Natural killer cell (primary cell): Measurements from ENCODE around the gene CEP135. TPM values are rescaled to one million over a fixed set of nuclear protein-coding genes. Genes with fewer than 3 reads are reported as not detected.
"Not testable (repeated sequence)": the region's sequence is repeated elsewhere in the genome, so short reads cannot be mapped to it uniquely, and the experiment has no call there.

Experiments used
- ATAC-seq, 3 donors: fragments of 150-1000 bp in 2 of 3; fragments of 200-7000 bp in 1 of 3; cut with Tn5 transposase; 1 replicate in 1 of 3; 2 replicates in 2 of 3; pipeline ENCODE4 v1.10.0; 2021; ENCODE audit warnings: mild to moderate bottlenecking in 2 of 3, moderate library complexity in 2 of 3
- DNase-seq, 2 donors: peaks; one replicate each; pipeline versions ENCODE4 v3.0.0 to v3.0.0-alpha.2; 2013 to 2021; ENCODE audit warnings: mixed read lengths in 1 of 2
- H3K27ac ChIP-seq: one replicate; pipeline ENCODE4 v1.5.1; 2013; ENCODE audit warnings: mild to moderate bottlenecking, low read length
- H3K27me3 ChIP-seq: one replicate; pipeline ENCODE4 v1.6.1; 2013; ENCODE audit warnings: low read length; ENCODE audit not compliant: control insufficient read depth, insufficient read depth
- H3K36me3 ChIP-seq: one replicate; pipeline ENCODE4 v1.6.1; 2013; ENCODE audit warnings: low read length; ENCODE audit not compliant: control insufficient read depth, insufficient read depth
- H3K4me1 ChIP-seq: one replicate; pipeline ENCODE4 v1.6.1; 2013; ENCODE audit warnings: low read length; ENCODE audit not compliant: control insufficient read depth, insufficient read depth
- H3K4me3 ChIP-seq: one replicate; pipeline ENCODE4 v1.5.1; 2013; ENCODE audit warnings: low read length
- H3K9me3 ChIP-seq: one replicate; pipeline ENCODE4 v1.6.1; 2013; ENCODE audit warnings: low read length; ENCODE audit not compliant: control insufficient read depth, insufficient read depth
- H3K27ac Mint-ChIP-seq, 2 donors: one replicate each; pipeline ENCODE4 v1.8.0; 2022; ENCODE audit warnings: mild to moderate bottlenecking in 2 of 2, mixed read lengths in 2 of 2, moderate library complexity in 1 of 2
- H3K27me3 Mint-ChIP-seq, 2 donors: one replicate each; pipeline ENCODE4 v1.8.0; 2022; ENCODE audit warnings: low read depth in 2 of 2, mixed read lengths in 2 of 2
- H3K36me3 Mint-ChIP-seq: one replicate; pipeline ENCODE4 v1.8.0; 2022; ENCODE audit warnings: mixed read lengths
- H3K4me1 Mint-ChIP-seq, 2 donors: one replicate each; pipeline ENCODE4 v1.8.0; 2022; ENCODE audit warnings: mixed read lengths in 2 of 2
- H3K4me3 Mint-ChIP-seq: one replicate; pipeline ENCODE4 v1.8.0; 2022; ENCODE audit warnings: mild to moderate bottlenecking, moderate library complexity, mixed read lengths
- H3K9me3 Mint-ChIP-seq, 2 donors: one replicate each; pipeline ENCODE4 v1.8.0; 2022; ENCODE audit warnings: mixed read lengths in 2 of 2
- CTCF ChIP-seq: fragments of 200-600 bp; IDR thresholded peaks from one replicate; pipeline ENCODE4 v1.8.0; 2022; ENCODE audit warnings: antibody characterized with exemption
- WGBS: methylation state at CpG from one replicate; pipeline ENCODE4 v1.1.7; 2013; ENCODE audit warnings: missing lambda C conversion rate; ENCODE audit not compliant: insufficient coverage; 5-methylcytosine and 5-hydroxymethylcytosine counted together
- intact Hi-C: fragments of 100-400 bp; cut with micrococcal nuclease; formaldehyde crosslinking; loops from one replicate; pipeline ENCODE4 v1.14.2; 2022
- total RNA-seq, 4 donors: library from RNA; stranded (reverse); fragments of 120-200 nt in 1 of 4; gene quantifications; one replicate each; pipeline versions ENCODE4 v1.2.3 to v1.2.4, GENCODE V29; 2013 to 2022

Gene CEP135
- total RNA-seq, 3 donors from 2014 or later (not counting 1 experiment from before 2014, with no cell fraction given), result 18.7 to 24.4 (median 19.9) TPM

- no peaks in the 10 kb centered on the region for H3K36me3 Mint-ChIP-seq
- no peak overlapping the region for H3K4me3 ChIP-seq
- TF ChIP-seq CTCF, result no peak
- 86% methylated on average over 6 of the region's 6 CpGs for WGBS
- H3K27me3 ChIP-seq, result no peaks in the 10 kb centered on the region
- peaks cover 0 to 2% of the 10 kb centered on the region in 2 donors for H3K27me3 Mint-ChIP-seq
- intact Hi-C loops, result no loop called here
- H3K36me3 ChIP-seq, result no peaks in the 10 kb centered on the region
- no peak overlapping the region for H3K4me3 Mint-ChIP-seq
- no peaks in the 10 kb centered on the region for H3K9me3 Mint-ChIP-seq
- H3K4me1 Mint-ChIP-seq, result no peaks in the 10 kb centered on the region
- H3K27ac Mint-ChIP-seq, result no peak overlapping the region
- H3K4me1 ChIP-seq, result no peaks in the 10 kb centered on the region
- DNase-seq (no peak), ATAC-seq (no peak)
- H3K9me3 ChIP-seq, result no peaks in the 10 kb centered on the region
- no peak overlapping the region for H3K27ac ChIP-seq
Measured at GRCh38 chr4:56067826-56068225, 119.1 kb downstream of the CEP135 start.

GRCh38 chr4:56072730-56073129 lies 124.0 kb downstream of the CEP135 start:
- H3K4me1 ChIP-seq, H3K27ac Mint-ChIP-seq, intact Hi-C loops, H3K9me3 Mint-ChIP-seq, H3K4me3 Mint-ChIP-seq, H3K27ac ChIP-seq, H3K36me3 Mint-ChIP-seq, H3K27me3 ChIP-seq, DNase-seq, H3K9me3 ChIP-seq, H3K4me3 ChIP-seq, ATAC-seq, H3K27me3 Mint-ChIP-seq, H3K36me3 ChIP-seq, H3K4me1 Mint-ChIP-seq: not testable (repeated sequence)
- WGBS, result 83% methylated on average over 2 of the region's 3 CpGs

GRCh38 chr4:56077676-56078075 lies 128.9 kb downstream of the CEP135 start:
- no peaks in the 10 kb centered on the region for H3K27me3 Mint-ChIP-seq
- TF ChIP-seq CTCF, result no peak
- DNase-seq, result no peak
- intact Hi-C loops, result no loop called here
- no peak overlapping the region for H3K4me3 ChIP-seq
- no peak overlapping the region for H3K4me3 Mint-ChIP-seq
- H3K4me1 Mint-ChIP-seq, result no peaks in the 10 kb centered on the region
- H3K9me3 Mint-ChIP-seq, result no peaks in the 10 kb centered on the region
- no peaks in the 10 kb centered on the region for H3K36me3 ChIP-seq
- no peaks in the 10 kb centered on the region for H3K36me3 Mint-ChIP-seq
- H3K27ac Mint-ChIP-seq, result no peak overlapping the region
- H3K27ac ChIP-seq, result no peak overlapping the region
- ATAC-seq, result no peak
- no peaks in the 10 kb centered on the region for H3K9me3 ChIP-seq
- no peaks in the 10 kb centered on the region for H3K4me1 ChIP-seq
- H3K27me3 ChIP-seq, result no peaks in the 10 kb centered on the region
- WGBS, result no CpG with 5 or more reads among the region's 2 CpGs

- Mint-ChIP-seq H3K9me3 (no peaks in the 10 kb centered on the region), H3K27ac (no peak overlapping the region), H3K27me3 (no peaks in the 10 kb centered on the region), H3K36me3 (no peaks in the 10 kb centered on the region), H3K4me3 (no peak overlapping the region), H3K4me1 (no peaks in the 10 kb centered on the region)
- H3K9me3 ChIP-seq, result no peaks in the 10 kb centered on the region
- TF ChIP-seq CTCF, result no peak
- intact Hi-C loops, result no loop called here
- no peak overlapping the region for H3K27ac ChIP-seq
- no peak for ATAC-seq
- H3K27me3 ChIP-seq, result no peaks in the 10 kb centered on the region
- no peak overlapping the region for H3K4me3 ChIP-seq
- no peak for DNase-seq
- 77% methylated on average over 4 of the region's 4 CpGs for WGBS
- no peaks in the 10 kb centered on the region for H3K4me1 ChIP-seq
- H3K36me3 ChIP-seq, result no peaks in the 10 kb centered on the region
Measured at GRCh38 chr4:56078866-56079265, 130.1 kb downstream of the CEP135 start.
